SK-N-MC (cell line): ENCODE data around the gene BTG4.

ENCODE experiments used
- DNase-seq: peaks from one replicate; pipeline ENCODE4 v3.0.0-alpha.2; 2011; ENCODE audit warnings: low read depth, low spot score
- H3K27ac ChIP-seq: fragments of 200-600 bp; sonication (generic); 2 replicates; pipeline ENCODE4 v1.5.1; 2016; ENCODE audit warnings: mixed run types
- H3K36me3 ChIP-seq: fragments of 200-600 bp; sonication (generic); 2 replicates; pipeline ENCODE4 v1.6.1; 2017; ENCODE audit warnings: antibody characterized with exemption, low read length, mixed read lengths; ENCODE audit not compliant: insufficient read depth
- H3K4me3 ChIP-seq: fragments of 200-600 bp; sonication (generic); 2 replicates; pipeline ENCODE4 v1.5.1; 2016
- H3K9ac ChIP-seq: fragments of 200-600 bp; sonication (generic); 2 replicates; pipeline ENCODE4 v1.8.0; 2017; ENCODE audit warnings: mixed run types, mixed read lengths; ENCODE audit not compliant: insufficient read length
- H3K9me3 ChIP-seq: fragments of 200-600 bp; sonication (generic); 2 replicates; pipeline ENCODE4 v1.6.1; 2017; ENCODE audit warnings: low read depth, mild to moderate bottlenecking, antibody characterized with exemption, low read length, moderate library complexity, mixed read lengths
- EZH2 ChIP-seq: fragments of 200-600 bp; sonication (generic); IDR thresholded peaks from one replicate; pipeline ENCODE4 v1.6.1; 2017; ENCODE audit warnings: antibody characterized with exemption
- FOXP2 ChIP-seq: optimal IDR thresholded peaks from 2 replicates; pipeline ENCODE3; 2011; ENCODE audit warnings: mild to moderate bottlenecking, moderate library complexity; ENCODE audit not compliant: insufficient read depth; ENCODE audit errors: extremely low read length, control extremely low read depth
- POLR2AphosphoS5 ChIP-seq: IDR thresholded peaks from 2 replicates; pipeline ENCODE4 v1.6.1; 2012; ENCODE audit warnings: mild to moderate bottlenecking, low read depth, low read length, borderline replicate concordance

BTG4 gene

DNA sequence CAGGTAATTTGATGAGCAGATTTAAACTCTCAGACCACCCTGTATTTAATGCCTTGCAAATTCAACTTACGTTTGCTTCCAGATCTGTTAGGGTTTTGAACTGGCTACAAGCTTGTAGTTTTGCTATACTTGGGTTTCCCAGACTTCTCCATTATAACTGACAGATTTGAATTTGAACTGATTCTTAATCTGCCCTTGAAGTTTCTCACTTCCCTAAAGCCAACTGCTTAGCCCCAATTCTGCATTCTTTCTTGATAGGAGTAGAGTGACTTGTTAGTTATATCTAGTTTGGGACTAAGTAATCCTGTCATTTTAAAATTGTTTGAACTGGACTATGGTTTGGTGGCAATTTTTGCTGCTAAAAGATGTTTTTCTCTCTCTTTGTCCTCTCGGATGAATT is 38.1 kb upstream of the BTG4 start:
- no peak for DNase-seq
- Histone ChIP-seq H3K27ac (no peak overlapping the region), H3K36me3 (no peaks in the 10 kb centered on the region; the same call in 1 of the 2 replicates)

DNA sequence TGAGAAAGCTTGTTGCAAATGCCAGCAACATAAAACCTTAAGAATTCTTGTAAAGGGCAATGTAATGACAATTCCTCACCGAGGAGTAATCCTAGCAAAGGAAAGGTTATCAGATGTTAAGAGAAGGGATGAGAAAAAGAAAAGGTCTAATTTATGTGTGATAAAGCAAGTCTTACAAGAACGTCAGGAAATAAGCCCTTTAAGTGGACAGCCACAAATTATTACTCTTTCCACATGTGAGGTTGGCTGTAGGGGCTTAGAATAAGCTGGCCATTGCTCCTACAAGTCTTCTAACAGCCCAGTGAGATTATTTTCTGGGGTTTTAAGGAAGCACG is 37.6 kb upstream of the BTG4 start:
- Histone ChIP-seq H3K27ac (no peak overlapping the region), H3K9ac (no peak overlapping the region), H3K9me3 (no peaks in the 10 kb centered on the region), H3K36me3 (no peaks in the 10 kb centered on the region; the same call in 1 of the 2 replicates), H3K4me3 (no peak overlapping the region)
- no peak for DNase-seq
- TF ChIP-seq EZH2 (no peak), FOXP2 (no peak), POLR2AphosphoS5 (no peak)

More for the DNA sequence above, 38.1 kb upstream of the BTG4 start:
- TF ChIP-seq POLR2AphosphoS5 (no peak), EZH2 (no peak), FOXP2 (no peak)
- Histone ChIP-seq H3K9ac (no peak overlapping the region), H3K9me3 (no peaks in the 10 kb centered on the region), H3K4me3 (no peak overlapping the region)

- no peak overlapping the region for H3K9ac ChIP-seq
- H3K4me3 ChIP-seq: no peak overlapping the region
- H3K27ac ChIP-seq: no peak overlapping the region
- no peaks in the 10 kb centered on the region for H3K9me3 ChIP-seq
- no peak for DNase-seq
- TF ChIP-seq FOXP2 (no peak), POLR2AphosphoS5 (no peak), EZH2 (no peak)
- H3K36me3 ChIP-seq: no peaks in the 10 kb centered on the region; the same call in 1 of the 2 replicates
Measured at GRCh38 chr11:111549196-111549868, 37.1 kb upstream of the BTG4 start.

DNA sequence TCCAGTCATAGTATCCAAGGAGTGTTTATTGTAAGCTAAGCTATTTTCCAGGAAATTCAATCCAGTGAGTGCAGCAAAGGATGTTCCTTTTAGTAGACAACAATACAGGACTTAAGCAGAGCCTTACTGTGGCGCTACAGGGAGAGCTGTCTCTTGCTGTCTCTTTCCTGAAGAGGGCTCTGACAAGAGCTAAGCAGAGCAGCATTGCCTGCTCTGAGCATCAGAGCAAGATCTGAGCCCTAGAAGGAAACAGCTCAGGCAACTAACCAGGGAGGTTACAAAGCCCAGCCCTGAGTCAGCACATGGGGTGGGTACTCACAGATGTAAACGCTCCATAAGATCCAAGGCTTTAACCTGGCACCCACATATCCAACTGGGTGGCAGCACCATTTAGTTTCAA is 36.3 kb upstream of the BTG4 start:
- Histone ChIP-seq H3K36me3 (no peaks in the 10 kb centered on the region; the same call in 1 of the 2 replicates), H3K9me3 (no peaks in the 10 kb centered on the region), H3K4me3 (no peak overlapping the region), H3K27ac (no peak overlapping the region), H3K9ac (no peak overlapping the region)
- no peak for TF ChIP-seq EZH2
- no peak for TF ChIP-seq FOXP2
- TF ChIP-seq POLR2AphosphoS5: no peak
- no peak for DNase-seq

DNA sequence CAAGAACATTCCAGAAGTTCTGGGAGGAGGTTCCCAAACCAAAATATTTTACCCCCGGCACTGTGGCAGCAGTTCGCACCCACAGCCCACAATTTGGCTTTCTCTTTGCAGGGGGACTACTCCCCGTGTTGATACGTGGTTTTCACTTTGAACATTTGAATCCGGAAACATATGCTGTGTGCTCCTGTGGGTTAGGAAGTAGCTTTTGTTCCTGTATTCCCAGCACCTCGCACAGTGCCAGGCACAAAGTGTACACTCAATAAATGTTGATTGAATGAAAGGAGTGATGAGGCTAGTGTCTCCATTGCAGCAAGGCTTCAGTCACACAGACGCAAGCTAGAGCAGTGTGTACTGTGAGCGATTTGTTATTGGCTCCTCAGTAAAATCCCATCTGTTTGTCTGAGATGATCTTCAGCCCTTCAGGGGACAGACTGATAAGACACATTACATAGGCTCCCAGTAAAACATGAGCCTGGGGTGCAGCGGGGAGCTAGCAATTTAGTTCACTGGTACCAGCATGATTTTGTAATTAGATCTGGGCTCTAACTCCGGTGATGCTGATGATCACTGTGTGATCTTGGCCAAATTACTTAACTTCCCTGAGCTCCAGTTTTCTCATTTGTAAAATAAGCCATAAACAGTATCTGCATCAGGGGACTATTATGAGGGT is 30.6 kb upstream of the BTG4 start:
- no peak for TF ChIP-seq POLR2AphosphoS5
- no peak for TF ChIP-seq EZH2
- no peak for TF ChIP-seq FOXP2
- H3K9me3 ChIP-seq: no peaks in the 10 kb centered on the region
- no peak overlapping the region for H3K9ac ChIP-seq
- no peaks in the 10 kb centered on the region; the same call in 1 of the 2 replicates for H3K36me3 ChIP-seq
- no peak for DNase-seq
- no peak overlapping the region for H3K4me3 ChIP-seq
- no peak overlapping the region for H3K27ac ChIP-seq

GRCh38 chr11:111541254-111542061 is 29.3 kb upstream of the BTG4 start:
- Histone ChIP-seq H3K9me3 (no peaks in the 10 kb centered on the region), H3K9ac (peak overlapping the region; percentile 54), H3K27ac (no peak overlapping the region), H3K36me3 (no peaks in the 10 kb centered on the region; the same call in 1 of the 2 replicates), H3K4me3 (peak overlapping the region; percentile 81)
- DNase-seq: no peak
- TF ChIP-seq EZH2 (no peak), POLR2AphosphoS5 (no peak), FOXP2 (no peak)

DNA sequence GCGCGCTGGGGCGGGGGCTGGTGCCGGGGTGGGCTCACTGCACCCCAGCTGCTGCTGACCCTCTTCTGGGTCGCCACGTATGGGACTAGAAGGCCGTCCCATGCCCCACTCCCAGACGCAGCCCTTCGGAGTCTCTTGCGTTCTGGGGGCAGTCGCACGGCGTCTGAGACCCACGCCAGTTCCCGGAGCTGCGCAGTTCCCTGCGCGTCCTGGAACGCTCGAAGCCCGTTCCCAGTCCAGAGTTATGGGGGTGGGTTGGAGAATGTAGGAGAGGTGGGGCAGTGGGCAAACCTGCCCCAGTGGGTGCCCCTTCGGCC is 28.7 kb upstream of the BTG4 start:
- Histone ChIP-seq H3K36me3 (no peaks in the 10 kb centered on the region), H3K9me3 (no peaks in the 10 kb centered on the region), H3K27ac (no peak overlapping the region), H3K4me3 (peak overlapping the region; percentile 81), H3K9ac (peak overlapping the region; percentile 54)
- DNase-seq: no peak
- no peak for TF ChIP-seq FOXP2
- no peak for TF ChIP-seq POLR2AphosphoS5
- no peak for TF ChIP-seq EZH2

- H3K27ac ChIP-seq: no peak within 1 kb of the TSS
- TF ChIP-seq FOXP2 (peak; percentile 29), POLR2AphosphoS5 (no peak; the same call in 1 of the 2 replicates), EZH2 (no peak)
- H3K4me3 ChIP-seq: peak within 1 kb of the TSS; percentile 81
- H3K36me3 ChIP-seq: no peaks in the 10 kb centered on the region
- no peak for DNase-seq
- no peaks in the 10 kb centered on the region for H3K9me3 ChIP-seq
- peak within 1 kb of the TSS; percentile 54 for H3K9ac ChIP-seq
Measured at GRCh38 chr11:111540114-111540936, 28.1 kb upstream of the BTG4 start, which contains the start of gene LAYN. Gene LAYN (plus strand): TSS chr11:111540720. CDS start chr11:111540844, 124 bp downstream.
